ENCODE data around the gene NUTM2E.
"Not testable (repeated sequence)": the region's sequence is repeated elsewhere in the genome, so short reads cannot be mapped to it uniquely, and the experiment has no call there.

NUTM2E gene

GRCh38 chr10:79826496-79827215 lies at the start of gene NUTM2E:
NUTM2E (plus strand) TSS chr10:79826739; CDS start chr10:79841741, 15,002 bp downstream.
- H3K4me3 ChIP-seq (ENCODE audit: low read depth, low read length): peak within 1 kb of the TSS; percentile 41

- H3K4me3 ChIP-seq (ENCODE audit: low read depth, low read length): not testable (repeated sequence)
Observed at GRCh38 chr10:79777997-79778396, 48.5 kb upstream of the NUTM2E start.

GRCh38 chr10:79779310-79779938 lies 47.1 kb upstream of the NUTM2E start:
- H3K4me3 ChIP-seq (ENCODE audit: low read depth, low read length): not testable (repeated sequence)

GRCh38 chr10:79779992-79780391 lies 46.5 kb upstream of the NUTM2E start:
- not testable (repeated sequence) for H3K4me3 ChIP-seq (ENCODE audit: low read depth, low read length)

GRCh38 chr10:79781584-79781983 lies 45.0 kb upstream of the NUTM2E start:
- H3K4me3 ChIP-seq (ENCODE audit: low read depth, low read length): not testable (repeated sequence)

GRCh38 chr10:79787455-79787952 lies 39.0 kb upstream of the NUTM2E start:
- not testable (repeated sequence) for H3K4me3 ChIP-seq (ENCODE audit: low read depth, low read length)

- H3K4me3 ChIP-seq (ENCODE audit: low read depth, low read length): not testable (repeated sequence)
Observed at GRCh38 chr10:79789351-79789750, 37.2 kb upstream of the NUTM2E start.

- not testable (repeated sequence) for H3K4me3 ChIP-seq (ENCODE audit: low read depth, low read length)
Observed at GRCh38 chr10:79791906-79792517, 34.5 kb upstream of the NUTM2E start.

GRCh38 chr10:79799337-79799736 lies 27.2 kb upstream of the NUTM2E start:
- not testable (repeated sequence) for H3K4me3 ChIP-seq (ENCODE audit: low read depth, low read length)

GRCh38 chr10:79805857-79806256 lies 20.7 kb upstream of the NUTM2E start:
- H3K4me3 ChIP-seq (ENCODE audit: low read depth, low read length): not testable (repeated sequence)

- not testable (repeated sequence) for H3K4me3 ChIP-seq (ENCODE audit: low read depth, low read length)
Observed at GRCh38 chr10:79811895-79812294, 14.6 kb upstream of the NUTM2E start.

- H3K4me3 ChIP-seq (ENCODE audit: low read depth, low read length): not testable (repeated sequence)
Observed at GRCh38 chr10:79816290-79816689, 10.2 kb upstream of the NUTM2E start.

- not testable (repeated sequence) for H3K4me3 ChIP-seq (ENCODE audit: low read depth, low read length)
Observed at GRCh38 chr10:79823387-79823786, 3.2 kb upstream of the NUTM2E start.

- not testable (repeated sequence) for H3K4me3 ChIP-seq (ENCODE audit: low read depth, low read length)
Observed at GRCh38 chr10:79825587-79826011, 940 bp upstream of the NUTM2E start.

- H3K4me3 ChIP-seq (ENCODE audit: low read depth, low read length): peak overlapping the region; percentile 41
Observed at GRCh38 chr10:79826131-79826495, 426 bp upstream of the NUTM2E start.

- not testable (repeated sequence) for H3K4me3 ChIP-seq (ENCODE audit: low read depth, low read length)
Observed at GRCh38 chr10:79833833-79834232, 7.3 kb downstream of the NUTM2E start.

GRCh38 chr10:79835891-79836290 lies 9.4 kb downstream of the NUTM2E start:
- H3K4me3 ChIP-seq (ENCODE audit: low read depth, low read length): not testable (repeated sequence)

GRCh38 chr10:79836891-79837290 lies 10.4 kb downstream of the NUTM2E start:
- not testable (repeated sequence) for H3K4me3 ChIP-seq (ENCODE audit: low read depth, low read length)

GRCh38 chr10:79838441-79838840 lies 11.9 kb downstream of the NUTM2E start:
- H3K4me3 ChIP-seq (ENCODE audit: low read depth, low read length): not testable (repeated sequence)

GRCh38 chr10:79853191-79853854 lies 26.8 kb downstream of the NUTM2E start:
- not testable (repeated sequence) for H3K4me3 ChIP-seq (ENCODE audit: low read depth, low read length)

GRCh38 chr10:79862269-79862668 lies 35.7 kb downstream of the NUTM2E start:
- H3K4me3 ChIP-seq (ENCODE audit: low read depth, low read length): not testable (repeated sequence)

Data from iPS-11a (cell line).